CD14-positive monocyte (primary cell): ENCODE measurements around the gene ME1. TPM values are rescaled to one million over a fixed set of nuclear protein-coding genes. Genes with fewer than 3 reads are reported as not detected.

Source experiments
- DNase-seq, 3 donors: peaks; one replicate each; pipeline ENCODE4 v3.0.0-alpha.2; 2011 to 2022
- H2AFZ ChIP-seq: 2 replicates; pipeline ENCODE4 v1.6.0; 2012; ENCODE audit warnings: mild to moderate bottlenecking, low read depth, low read length, inconsistent platforms; ENCODE audit not compliant: insufficient read depth, poor library complexity, severe bottlenecking
- H3K27ac ChIP-seq, 2 donors: 1 replicate in 1 of 2; 2 replicates in 1 of 2; pipeline ENCODE4 v1.5.1; 2012 to 2013; ENCODE audit warnings: low read length in 2 of 2, control low read depth in 1 of 2, inconsistent platforms in 1 of 2, low read depth in 1 of 2, mild to moderate bottlenecking in 1 of 2
- H3K27me3 ChIP-seq, 2 donors: one replicate each; pipeline versions ENCODE4 v1.6.0 to v1.6.1; 2011 to 2013; ENCODE audit warnings: low read length in 2 of 2; ENCODE audit not compliant: control insufficient read depth in 2 of 2, insufficient read depth in 2 of 2
- H3K36me3 ChIP-seq, 2 donors: replicated peaks in 1 of 2; 1 replicate in 1 of 2; 2 replicates in 1 of 2; pipeline versions ENCODE4 v1.5.1 to v1.6.1; 2012 to 2013; ENCODE audit warnings: low read length in 2 of 2, control low read depth in 1 of 2, inconsistent platforms in 1 of 2, mild to moderate bottlenecking in 1 of 2; ENCODE audit not compliant: insufficient read depth in 2 of 2, control insufficient read depth in 1 of 2
- H3K4me1 ChIP-seq, 2 donors: 1 replicate in 1 of 2; 2 replicates in 1 of 2; pipeline versions ENCODE4 v1.5.1 to v1.6.1; 2012 to 2013; ENCODE audit warnings: low read length in 2 of 2, control low read depth in 1 of 2, inconsistent platforms in 1 of 2, mild to moderate bottlenecking in 1 of 2, moderate library complexity in 1 of 2; ENCODE audit not compliant: insufficient read depth in 2 of 2, control insufficient read depth in 1 of 2
- H3K4me2 ChIP-seq: replicated peaks from 2 replicates; pipeline ENCODE3; 2012; ENCODE audit warnings: low read length, moderate library complexity, mild to moderate bottlenecking; ENCODE audit not compliant: poor library complexity, severe bottlenecking; ENCODE audit errors: extremely low read depth
- H3K4me3 ChIP-seq, 3 experiments: fragments of 200-600 bp in 1 of 3; sonication (generic) in 1 of 3; replicated peaks in 1 of 3; 1 replicate in 2 of 3; 2 replicates in 1 of 3; pipeline ENCODE4 v1.5.1; 2011 to 2013; ENCODE audit warnings: low read length in 3 of 3, mild to moderate bottlenecking in 3 of 3, control low read depth in 2 of 3, low read depth in 2 of 3, inconsistent platforms in 1 of 3, moderate library complexity in 1 of 3
- H3K79me2 ChIP-seq: 2 replicates; pipeline ENCODE4 v1.6.0; 2012; ENCODE audit warnings: mild to moderate bottlenecking, control low read depth, inconsistent platforms, low read length, moderate library complexity; ENCODE audit not compliant: insufficient read depth
- H3K9ac ChIP-seq: 2 replicates; pipeline ENCODE4 v1.6.0; 2017; ENCODE audit warnings: low read length, mild to moderate bottlenecking; ENCODE audit not compliant: insufficient read depth, poor library complexity, severe bottlenecking
- H3K9me3 ChIP-seq, 2 donors: replicated peaks in 1 of 2; 1 replicate in 1 of 2; 2 replicates in 1 of 2; pipeline versions ENCODE4 v1.5.1 to v1.6.1; 2012 to 2013; ENCODE audit warnings: low read length in 2 of 2, control low read depth in 1 of 2; ENCODE audit not compliant: control insufficient read depth in 1 of 2, insufficient read depth in 1 of 2
- H4K20me1 ChIP-seq: 2 replicates; pipeline ENCODE4 v1.6.0; 2012; ENCODE audit warnings: mild to moderate bottlenecking, low read length, control low read depth, moderate library complexity; ENCODE audit not compliant: insufficient read depth
- H3K27ac Mint-ChIP-seq, 7 donors: one replicate each; pipeline ENCODE4 v1.8.0; 2020; ENCODE audit warnings: mild to moderate bottlenecking in 7 of 7, mixed read lengths in 7 of 7, moderate library complexity in 6 of 7, inconsistent platforms in 2 of 7
- H3K27me3 Mint-ChIP-seq, 3 donors: one replicate each; pipeline ENCODE4 v1.8.0; 2021 to 2022; ENCODE audit warnings: low read depth in 3 of 3, mild to moderate bottlenecking in 3 of 3, mixed read lengths in 3 of 3, moderate library complexity in 3 of 3, inconsistent platforms in 1 of 3
- H3K36me3 Mint-ChIP-seq, 2 donors: one replicate each; pipeline ENCODE4 v1.8.0; 2020; ENCODE audit warnings: mixed read lengths in 2 of 2, inconsistent platforms in 1 of 2, mild to moderate bottlenecking in 1 of 2
- H3K4me1 Mint-ChIP-seq: one replicate; pipeline ENCODE4 v1.8.0; 2020; ENCODE audit warnings: mild to moderate bottlenecking, mixed read lengths
- H3K4me3 Mint-ChIP-seq, 2 donors: one replicate each; pipeline ENCODE4 v1.8.0; 2020; ENCODE audit warnings: mild to moderate bottlenecking in 2 of 2, mixed read lengths in 2 of 2, moderate library complexity in 1 of 2
- H3K9me3 Mint-ChIP-seq, 7 donors: one replicate each; pipeline ENCODE4 v1.8.0; 2020 to 2022; ENCODE audit warnings: mixed read lengths in 7 of 7, mild to moderate bottlenecking in 6 of 7, moderate library complexity in 6 of 7, inconsistent platforms in 2 of 7
- CTCF ChIP-seq: fragments of 200-600 bp; IDR thresholded peaks from one replicate; pipeline ENCODE4 v1.8.0; 2022; ENCODE audit warnings: antibody characterized with exemption, mild to moderate bottlenecking
- WGBS: methylation state at CpG from one replicate; pipeline ENCODE4 v1.1.5; 2013; ENCODE audit warnings: missing lambda C conversion rate; ENCODE audit not compliant: insufficient coverage; 5-methylcytosine and 5-hydroxymethylcytosine counted together
- intact Hi-C, 2 donors: fragments of 100-400 bp; cut with micrococcal nuclease; formaldehyde crosslinking; loops; one replicate each; pipeline versions ENCODE4 v1.15.0 to v1.15.1; 2023
- polyA plus RNA-seq, 3 donors: library from polyadenylated mRNA; depleted of rRNA in 1 of 3; unstranded in 2 of 3; stranded (reverse) in 1 of 3; fragments of 300-500 nt in 2 of 3; fragments of >200 nt in 1 of 3; fragmentation: Illumina TruSeq in 2 of 3; gene quantifications; 1 replicate in 2 of 3; 2 replicates in 1 of 3; pipeline ENCODE4 v1.2.3, GENCODE V29; 2012 to 2021

ME1 gene
- polyA plus RNA-seq, 3 donors: 1.3 to 4.0 (median 2.1) TPM

GRCh38 chr6:83470587-83470986 lies 39.7 kb upstream of the ME1 start:
- Mint-ChIP-seq H3K4me1 (peaks cover 29% of the 10 kb centered on the region), H3K36me3 (no peaks in the 10 kb centered on the region), H3K4me3 (no peak overlapping the region), H3K27me3 (peaks cover 2 to 8% (median 7%) of the 10 kb centered on the region in 3 donors), H3K9me3 (peaks cover 0 to 3% (median 0%) of the 10 kb centered on the region in 7 donors), H3K27ac (peak overlapping the region in 1 of 7 donors; percentile 63)
- TF ChIP-seq CTCF: no peak
- H3K36me3 ChIP-seq: no peaks in the 10 kb centered on the region
- no peak for DNase-seq
- H3K4me1 ChIP-seq: peaks cover 22 to 25% of the 10 kb centered on the region in 2 donors
- H2AFZ ChIP-seq: no peak overlapping the region
- H4K20me1 ChIP-seq: no peaks in the 10 kb centered on the region
- no peak overlapping the region for H3K9ac ChIP-seq
- H3K79me2 ChIP-seq: no peaks in the 10 kb centered on the region
- H3K27me3 ChIP-seq: peaks cover 0 to 4% of the 10 kb centered on the region in 2 donors
- H3K9me3 ChIP-seq: no peaks in the 10 kb centered on the region
- intact Hi-C loops: no loop called here
- no peak overlapping the region for H3K4me3 ChIP-seq
- H3K4me2 ChIP-seq: no peak overlapping the region
- WGBS: 100% methylated on average over 3 of the region's 3 CpGs
- H3K27ac ChIP-seq: no peak overlapping the region

DNA sequence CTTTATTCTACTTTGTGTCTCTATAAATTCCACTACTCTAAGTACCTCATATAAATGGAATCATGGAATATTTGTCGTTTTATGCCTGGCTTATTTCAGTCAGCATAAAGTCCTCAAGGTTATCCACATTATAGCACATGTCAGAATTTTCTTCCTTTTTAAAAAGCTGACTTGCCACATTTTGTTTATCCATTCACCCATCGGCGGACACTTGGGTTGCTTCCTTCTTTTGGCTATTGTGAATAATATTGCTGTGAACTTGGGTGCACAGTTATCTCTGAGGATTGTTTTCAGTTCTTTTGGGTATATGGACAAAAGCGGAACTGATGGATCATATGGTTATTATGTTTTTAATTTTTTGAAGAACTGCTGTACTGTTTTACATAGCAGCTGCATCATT lies 39.1 kb upstream of the ME1 start:
- Mint-ChIP-seq H3K4me1 (peaks cover 30% of the 10 kb centered on the region), H3K9me3 (peaks cover 0 to 3% (median 0%) of the 10 kb centered on the region in 7 donors), H3K27me3 (peaks cover 2 to 7% (median 5%) of the 10 kb centered on the region in 3 donors), H3K27ac (no peak overlapping the region), H3K36me3 (no peaks in the 10 kb centered on the region), H3K4me3 (no peak overlapping the region)
- intact Hi-C loops: no loop called here
- H3K9ac ChIP-seq: no peak overlapping the region
- peaks cover 24 to 28% of the 10 kb centered on the region in 2 donors for H3K4me1 ChIP-seq
- no peak overlapping the region for H3K4me3 ChIP-seq
- WGBS: no CpG with 5 or more reads among the region's 4 CpGs
- H3K9me3 ChIP-seq: no peaks in the 10 kb centered on the region
- H3K79me2 ChIP-seq: no peaks in the 10 kb centered on the region
- no peaks in the 10 kb centered on the region for H3K36me3 ChIP-seq
- no peak overlapping the region for H3K4me2 ChIP-seq
- no peak overlapping the region for H3K27ac ChIP-seq
- no peak for TF ChIP-seq CTCF
- peaks cover 0 to 4% of the 10 kb centered on the region in 2 donors for H3K27me3 ChIP-seq
- no peak for DNase-seq
- H2AFZ ChIP-seq: no peak overlapping the region
- H4K20me1 ChIP-seq: no peaks in the 10 kb centered on the region
